GM12891 (cell line): ENCODE measurements around the gene STAB1.

Experiments
- PAX5 ChIP-seq: IDR thresholded peaks from 2 replicates; pipeline ENCODE4 v1.6.1; 2011; ENCODE audit warnings: low read length, moderate library complexity, mild to moderate bottlenecking; ENCODE audit not compliant: insufficient read depth, severe bottlenecking
- POLR2A ChIP-seq: IDR thresholded peaks from 2 replicates; pipeline ENCODE4 v1.6.1; 2011; ENCODE audit warnings: low read depth, low read length, control low read depth
- POLR2AphosphoS5 ChIP-seq: IDR thresholded peaks from 2 replicates; pipeline ENCODE4 v1.6.1; 2011; ENCODE audit warnings: low read depth, low read length, control low read depth
- POU2F2 ChIP-seq: IDR thresholded peaks from 2 replicates; pipeline ENCODE4 v1.6.1; 2011; ENCODE audit warnings: low read depth, mild to moderate bottlenecking, control low read depth, low read length, moderate library complexity
- SPI1 ChIP-seq: IDR thresholded peaks from 2 replicates; pipeline ENCODE4 v1.6.1; 2011; ENCODE audit warnings: low read depth, low read length, control low read depth

DNA sequence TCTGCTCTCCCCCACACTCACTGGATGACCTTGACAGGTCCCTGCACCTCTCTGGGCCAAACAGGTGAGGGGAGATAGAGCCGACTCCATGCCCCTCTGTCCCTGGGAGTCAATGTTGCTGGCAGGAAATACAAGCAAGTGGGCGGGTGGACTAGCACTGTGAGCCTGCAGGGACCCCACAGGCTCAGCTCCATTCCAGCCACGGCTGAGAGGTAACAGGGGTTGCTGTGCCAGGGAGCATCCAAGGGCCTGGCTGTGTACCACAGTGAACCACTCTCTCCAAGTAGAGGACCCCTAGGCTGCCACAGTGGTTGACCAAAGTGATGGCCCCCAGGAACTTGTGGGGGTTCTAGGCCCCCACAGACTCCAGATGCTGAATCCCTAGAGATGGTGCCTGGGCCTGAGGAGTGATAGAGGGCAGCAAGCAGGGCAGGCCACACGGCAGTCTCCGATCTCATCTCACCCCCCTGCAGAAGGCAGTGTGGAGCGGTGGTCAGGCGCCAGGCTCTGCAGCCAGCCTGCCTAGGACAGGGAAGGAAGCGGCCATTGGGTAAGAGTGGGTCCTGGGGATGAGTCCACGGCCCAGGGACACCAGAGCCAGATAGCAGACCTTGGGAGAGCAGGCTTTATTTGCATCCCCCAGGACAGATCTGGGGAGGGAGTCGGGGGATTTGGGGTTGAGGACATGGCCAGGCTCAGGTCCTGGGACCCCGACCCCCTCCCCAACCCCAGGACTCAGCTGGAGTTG, 44.5 kb upstream of the STAB1 start:
- TF ChIP-seq POLR2A (no peak), SPI1 (no peak), POLR2AphosphoS5 (no peak), PAX5 (no peak), POU2F2 (no peak)
